GM18520 (cell line): ENCODE data around the gene ATG3.
"Not testable (repeated sequence)": the region's sequence is repeated elsewhere in the genome, so short reads cannot be mapped to it uniquely, and the experiment has no call there.

Experiments used
- ATAC-seq: cut with Tn5 transposase; IDR thresholded peaks from one replicate; pipeline ENCODE4 v1.9.1; 2021; ENCODE audit not compliant: unreplicated experiment

ATG3 gene

GRCh38 chr3:112498914-112499711 is 62.6 kb downstream of the ATG3 start, which contains the start of gene BTLA:
TSS of gene BTLA (minus strand) at chr3:112499472. CDS start at chr3:112499358, 114 bp downstream.
- peak; percentile 50 for ATAC-seq

GRCh38 chr3:112497897-112498548 is 63.7 kb downstream of the ATG3 start:
- ATAC-seq, result no peak

GRCh38 chr3:112496366-112497067 is 65.2 kb downstream of the ATG3 start:
- ATAC-seq, result no peak

GRCh38 chr3:112494448-112494767 is 67.4 kb downstream of the ATG3 start:
- not testable (repeated sequence) for ATAC-seq

GRCh38 chr3:112492124-112492523 is 69.6 kb downstream of the ATG3 start:
- ATAC-seq, result no peak

GRCh38 chr3:112491373-112491772 is 70.4 kb downstream of the ATG3 start:
- ATAC-seq, result no peak

- peak; percentile 59 for ATAC-seq
Measured at GRCh38 chr3:112489674-112490479, 71.9 kb downstream of the ATG3 start.

DNA sequence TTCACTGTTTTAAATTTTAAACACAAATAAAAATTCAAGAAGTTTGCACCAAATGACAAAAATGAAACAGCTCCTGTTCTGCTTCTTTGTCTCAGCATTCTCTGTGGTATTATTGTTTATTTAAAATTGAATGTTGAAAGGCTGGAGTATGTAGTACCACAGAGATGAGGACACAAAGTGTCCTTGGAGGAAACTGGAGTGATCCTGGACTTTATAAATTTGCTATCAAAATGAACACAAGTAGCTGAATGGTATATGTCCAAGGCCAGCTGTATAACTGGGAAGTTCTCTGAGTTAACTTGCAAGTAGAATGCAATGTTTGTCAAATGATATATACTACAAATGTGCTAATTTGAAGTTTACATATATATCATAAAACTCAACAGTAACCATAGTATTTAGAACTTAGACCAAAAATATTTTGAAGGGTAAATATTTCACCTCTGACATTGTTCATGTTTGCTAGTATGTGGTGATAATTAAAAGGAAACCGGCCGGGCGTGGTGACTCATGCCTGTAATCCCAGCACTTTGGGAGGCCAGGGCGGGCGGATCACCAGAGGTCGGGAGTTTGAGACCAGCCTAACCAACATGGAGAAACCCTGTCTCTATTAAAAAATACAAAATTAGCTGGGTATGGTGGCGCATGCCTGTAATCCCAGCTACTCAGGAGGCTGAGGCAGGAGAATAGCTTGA is 74.8 kb downstream of the ATG3 start:
- ATAC-seq, result no peak

DNA sequence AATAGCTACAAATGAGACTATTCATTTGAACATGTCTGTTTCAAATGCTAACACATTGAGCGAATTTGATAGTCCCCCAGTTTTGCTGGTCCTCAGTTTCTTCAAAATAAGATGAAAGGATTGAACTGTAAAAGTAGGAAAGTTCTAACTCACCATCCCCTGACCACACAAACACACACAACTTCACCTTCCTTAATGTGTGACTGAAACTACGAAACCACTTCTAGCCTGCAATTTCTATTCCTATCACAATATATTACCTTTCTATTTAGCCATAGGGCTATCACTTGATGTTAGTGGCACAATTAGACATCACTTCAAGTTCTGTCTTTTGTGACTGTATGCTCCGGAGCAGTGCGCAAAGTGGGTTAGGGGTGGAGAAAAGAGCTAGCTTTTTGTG is 77.4 kb downstream of the ATG3 start:
- ATAC-seq, result no peak

GRCh38 chr3:112482675-112483074 is 79.1 kb downstream of the ATG3 start:
- ATAC-seq, result no peak
